HG03108 (cell line): ENCODE results near the gene DOCK9.

Source experiments
- ATAC-seq: cut with Tn5 transposase; IDR thresholded peaks from one replicate; pipeline ENCODE4 v1.9.1; 2021; ENCODE audit warnings: moderate library complexity; ENCODE audit not compliant: unreplicated experiment

The DOCK9 gene

DNA sequence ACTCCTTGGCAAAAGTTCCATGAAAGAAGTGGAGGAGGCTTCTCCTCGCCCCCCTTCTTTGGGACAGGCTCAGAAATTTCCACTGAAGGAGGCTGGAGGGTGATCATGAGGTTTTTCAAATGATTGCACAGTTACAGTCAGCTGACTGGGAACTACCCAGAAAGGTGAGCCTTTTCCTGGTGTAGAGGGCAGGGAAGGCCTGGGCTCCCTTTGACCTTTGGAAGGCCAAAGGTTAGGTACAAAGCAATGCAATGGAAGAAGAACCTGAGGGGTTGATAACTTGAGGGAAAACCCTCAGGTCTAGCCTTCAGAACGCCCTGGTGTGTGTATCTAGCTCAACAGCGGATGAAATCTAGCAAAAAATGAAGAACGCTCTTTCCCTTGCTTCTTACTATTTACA, 175.3 kb downstream of the DOCK9 start:
- no peak for ATAC-seq

DNA sequence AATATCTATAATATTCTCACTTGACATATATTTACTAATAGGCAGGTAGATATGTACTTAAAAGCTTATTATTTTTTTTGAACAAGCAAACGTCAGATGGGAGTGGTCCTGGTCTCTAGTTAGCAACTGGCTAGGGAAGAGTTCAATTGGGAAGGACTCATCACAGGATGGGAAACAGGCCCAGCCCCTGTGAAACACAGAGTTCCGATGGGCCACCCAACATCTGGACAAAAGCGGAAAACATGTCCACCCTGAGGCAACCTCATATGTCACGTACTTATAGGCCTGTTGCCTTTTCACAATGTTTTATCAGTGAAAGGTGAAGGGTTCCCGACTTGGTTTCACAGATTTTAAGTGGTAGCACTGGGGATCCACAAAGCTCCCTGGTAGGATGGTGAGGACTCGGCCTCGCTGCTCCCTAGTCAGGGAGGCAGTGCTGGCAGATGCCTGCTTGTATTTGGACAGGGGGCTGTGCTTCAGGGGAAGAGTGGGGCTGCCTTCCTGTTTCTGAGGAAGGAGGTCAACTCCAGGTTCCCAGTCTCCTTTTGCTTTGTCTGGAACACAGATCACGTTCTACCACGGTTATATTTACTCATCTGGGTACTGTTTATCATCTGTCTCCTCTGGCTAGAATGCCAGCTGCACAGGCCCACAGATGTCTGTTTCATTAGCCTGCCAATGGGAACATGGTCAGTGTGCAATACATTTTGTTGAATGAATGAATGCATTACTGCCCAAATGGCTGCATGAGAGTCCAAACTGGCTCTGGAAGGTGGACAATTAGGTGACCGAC, 176.0 kb downstream of the DOCK9 start:
- no peak for ATAC-seq

DNA sequence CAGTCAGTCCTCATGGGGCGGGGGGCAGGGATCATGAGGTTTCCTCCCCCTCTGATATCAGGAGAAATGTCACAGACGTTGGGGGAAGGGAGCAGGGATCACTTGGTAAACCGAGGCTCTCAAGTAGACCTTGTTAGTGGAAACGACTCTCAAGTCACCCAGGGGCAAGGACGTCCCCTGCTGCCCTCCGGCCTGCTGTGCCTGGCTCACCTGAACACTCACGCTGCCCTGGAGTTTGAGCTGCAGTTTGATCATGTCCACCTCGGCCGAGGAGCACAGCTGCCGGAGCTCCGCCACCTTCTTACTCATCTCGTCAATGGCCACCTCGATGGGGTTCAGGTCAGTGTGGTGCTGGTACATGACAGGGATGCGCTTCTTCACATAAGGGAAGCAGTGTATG, 177.8 kb downstream of the DOCK9 start:
- no peak for ATAC-seq

DNA sequence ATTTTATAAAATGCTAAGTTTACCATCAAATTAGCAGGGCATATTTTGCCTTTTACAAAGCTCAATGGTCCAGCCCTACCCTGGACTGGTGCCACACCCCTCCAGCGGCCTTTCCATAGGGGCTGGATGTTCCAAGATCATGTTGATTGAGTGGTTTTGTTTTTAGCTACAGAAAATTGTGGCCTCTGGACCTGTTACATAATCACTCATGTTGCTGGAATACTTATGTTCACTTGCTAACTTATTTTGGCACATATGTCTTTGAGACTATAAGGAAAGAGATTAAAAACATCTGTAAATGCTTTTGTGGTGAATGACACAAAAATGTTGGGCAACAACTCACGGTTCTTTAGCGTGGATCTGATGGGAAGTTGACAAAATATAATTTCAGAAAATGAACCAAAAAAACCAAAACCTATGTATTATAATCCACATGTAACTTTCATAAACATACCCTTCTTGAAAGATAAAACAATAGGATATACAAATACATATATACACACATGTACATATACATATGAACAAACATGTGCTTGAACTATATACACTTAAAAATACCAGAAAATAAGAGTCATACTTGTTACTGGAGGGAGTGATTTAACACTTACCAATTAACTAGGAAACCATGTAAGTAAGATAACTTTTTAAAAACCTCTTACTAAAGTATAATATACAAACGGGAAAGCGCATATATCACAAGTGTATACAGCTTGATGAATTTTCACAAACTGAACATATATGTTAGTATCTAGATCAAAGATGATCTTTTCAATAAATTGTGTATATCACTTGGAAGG, 178.8 kb downstream of the DOCK9 start:
- ATAC-seq, result no peak

DNA sequence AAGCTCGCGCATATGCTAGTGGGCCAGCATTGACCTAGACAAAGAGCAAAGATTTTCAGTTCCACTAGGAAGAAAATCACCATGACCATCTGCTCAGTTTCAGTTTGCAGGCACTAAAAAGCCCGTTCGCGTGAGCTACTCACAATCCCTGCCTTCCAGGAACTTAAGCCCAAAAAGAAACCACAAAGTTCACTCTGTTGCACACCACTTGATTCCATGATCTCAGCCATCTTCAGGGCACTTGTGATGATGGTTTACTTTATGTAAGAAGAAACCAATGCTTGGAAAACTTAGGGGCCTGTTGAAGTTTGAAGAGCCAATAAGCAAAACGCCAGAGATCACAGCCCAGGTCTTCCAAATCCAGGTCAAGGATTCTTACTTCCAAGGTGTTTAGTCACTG, 180.4 kb downstream of the DOCK9 start:
- ATAC-seq, result no peak

DNA sequence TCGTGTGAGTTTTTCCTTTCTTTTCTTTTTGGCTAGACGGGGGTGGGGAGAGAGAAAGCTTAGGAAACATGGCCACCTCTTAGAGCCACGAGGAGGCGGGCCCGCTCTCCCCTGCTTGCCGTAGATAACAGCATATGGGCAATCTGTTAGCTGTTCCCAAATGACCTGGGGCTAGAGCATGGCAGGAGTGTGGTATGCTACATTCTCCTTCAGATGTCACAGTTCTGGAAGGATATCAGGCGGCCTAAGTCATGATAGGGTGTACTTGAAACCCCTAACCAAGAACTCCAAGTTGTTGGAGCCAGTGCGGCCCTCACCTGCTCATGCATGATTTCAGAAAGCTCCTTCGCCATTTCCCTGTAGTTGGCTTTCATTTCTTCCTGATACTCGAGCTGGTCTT, 181.1 kb downstream of the DOCK9 start:
- ATAC-seq, result no peak

DNA sequence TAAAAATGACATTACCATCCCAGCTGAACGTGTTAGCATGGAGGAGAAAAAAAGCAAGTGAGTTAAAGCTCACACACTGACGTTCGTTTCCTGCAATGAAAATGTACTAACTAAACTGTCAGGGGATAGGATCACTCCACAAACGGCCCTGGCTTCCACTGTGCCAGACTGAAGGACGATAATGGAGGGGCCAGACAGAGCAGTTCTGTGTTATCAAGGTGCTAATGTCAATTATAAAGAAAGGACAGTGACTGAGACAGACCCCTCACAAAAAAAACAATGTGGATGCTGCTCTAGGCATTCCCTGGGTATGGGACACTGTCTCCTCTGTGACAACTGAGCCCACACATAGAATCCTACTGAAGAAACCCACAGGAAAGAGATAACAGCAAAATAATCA, 181.7 kb downstream of the DOCK9 start:
- ATAC-seq, result no peak

DNA sequence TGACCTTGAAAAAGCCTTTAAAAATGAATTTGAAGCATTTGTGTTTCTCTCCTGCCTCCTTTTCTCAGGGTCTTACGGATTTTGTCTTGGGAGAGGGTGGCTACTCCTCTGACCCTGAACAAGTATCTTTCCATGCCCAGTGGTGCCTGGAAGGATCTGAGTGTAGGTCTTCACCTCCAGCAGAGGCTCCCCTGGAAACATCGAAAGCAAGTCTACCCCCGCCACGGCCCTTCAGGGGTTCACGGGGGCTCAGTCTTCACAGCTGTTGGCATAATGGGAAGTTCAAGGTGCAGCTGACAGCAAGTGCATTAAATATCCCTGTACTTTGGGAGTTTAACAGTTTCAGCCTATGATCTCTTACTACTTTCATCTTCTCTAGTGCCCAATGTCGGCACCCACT, 182.6 kb downstream of the DOCK9 start:
- no peak for ATAC-seq

DNA sequence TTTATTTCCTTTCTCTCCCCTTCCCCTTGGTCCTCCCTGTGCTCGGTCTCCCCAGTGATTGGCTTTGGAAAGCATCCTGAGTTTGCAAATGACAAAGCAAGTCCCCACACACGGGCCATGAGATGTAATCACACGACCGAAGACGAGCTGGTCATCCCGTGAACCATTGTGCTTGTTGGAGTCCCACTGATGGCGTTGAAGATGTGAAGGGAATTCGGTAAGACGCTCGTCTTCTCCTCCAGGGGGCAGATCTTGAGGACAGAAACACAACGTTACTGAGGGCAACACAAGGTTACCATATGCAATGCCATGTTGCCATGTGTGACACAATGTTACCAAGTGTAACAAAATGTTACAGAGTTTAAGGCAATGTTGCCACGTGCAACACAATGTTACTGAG, 183.4 kb downstream of the DOCK9 start:
- no peak for ATAC-seq

DNA sequence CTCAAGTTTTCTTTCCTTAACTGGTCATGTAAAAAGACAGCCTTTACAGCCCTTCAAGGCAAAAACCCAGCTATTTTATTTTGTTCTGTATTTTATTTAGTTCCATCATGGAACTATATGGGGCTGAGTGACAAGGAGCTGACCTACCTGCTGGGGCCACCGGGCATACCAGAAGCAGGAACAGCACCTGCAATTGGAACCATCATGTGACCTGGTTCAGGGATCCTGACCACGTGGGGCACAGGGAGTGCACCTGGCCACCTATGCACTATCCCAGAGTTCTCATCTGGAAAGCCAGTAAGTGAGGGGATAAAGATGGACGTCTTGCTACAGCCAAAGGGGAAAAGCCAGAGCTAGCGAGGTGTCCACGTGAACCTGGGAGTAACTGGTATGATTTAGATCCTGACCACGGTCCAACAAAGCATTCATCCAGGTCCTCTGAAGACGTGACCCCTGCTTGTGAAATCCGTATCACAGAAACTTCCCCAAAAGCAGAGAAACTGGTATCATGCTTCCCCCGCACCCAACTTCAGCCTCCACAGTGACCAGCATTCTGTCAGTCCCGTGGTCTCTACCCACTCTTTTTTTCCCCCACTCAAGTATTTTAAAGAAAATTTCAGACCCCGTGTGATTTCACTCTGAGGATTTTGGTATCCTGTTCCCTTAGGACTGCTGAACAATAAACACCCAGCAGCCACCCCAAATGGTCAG, 184.9 kb downstream of the DOCK9 start:
- ATAC-seq, result no peak

DNA sequence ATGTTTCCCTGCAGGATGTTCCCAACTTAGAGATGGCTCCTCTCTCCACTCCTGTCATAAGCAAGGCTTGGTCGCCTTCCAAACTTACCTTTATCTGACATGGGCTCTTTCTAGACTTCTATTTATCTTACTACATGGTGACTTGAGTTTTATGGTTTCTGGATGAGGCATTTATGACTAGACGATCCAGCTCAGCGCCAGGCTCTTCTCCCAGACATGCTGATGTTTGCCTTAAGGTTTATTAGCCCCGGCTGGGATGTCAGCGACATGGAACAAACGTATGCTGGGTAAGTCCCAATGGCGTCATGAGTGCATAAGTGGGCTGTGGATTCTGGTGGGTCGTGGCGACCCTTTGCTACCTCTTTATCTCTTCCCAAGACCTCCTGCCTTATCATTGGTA, 185.5 kb downstream of the DOCK9 start:
- no peak for ATAC-seq

DNA sequence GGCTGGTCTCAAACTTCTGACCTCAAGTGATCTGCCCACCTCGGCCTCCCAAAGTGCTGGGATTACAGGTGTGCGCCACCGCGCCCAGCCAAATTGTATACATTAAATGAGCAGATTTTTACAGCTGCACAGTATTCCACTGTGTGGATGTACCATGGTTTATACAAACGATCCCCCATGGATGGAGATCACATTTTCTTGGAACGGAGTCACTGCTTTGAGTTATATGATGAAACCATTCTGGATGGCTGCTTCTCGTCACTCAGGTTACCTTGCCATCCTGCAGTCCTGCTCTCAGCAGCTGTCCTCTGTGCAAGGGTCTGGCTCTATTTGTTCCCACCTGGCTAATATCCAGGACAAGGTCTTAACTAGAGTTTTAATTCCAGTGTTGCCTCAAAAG, 186.3 kb downstream of the DOCK9 start:
- no peak for ATAC-seq

DNA sequence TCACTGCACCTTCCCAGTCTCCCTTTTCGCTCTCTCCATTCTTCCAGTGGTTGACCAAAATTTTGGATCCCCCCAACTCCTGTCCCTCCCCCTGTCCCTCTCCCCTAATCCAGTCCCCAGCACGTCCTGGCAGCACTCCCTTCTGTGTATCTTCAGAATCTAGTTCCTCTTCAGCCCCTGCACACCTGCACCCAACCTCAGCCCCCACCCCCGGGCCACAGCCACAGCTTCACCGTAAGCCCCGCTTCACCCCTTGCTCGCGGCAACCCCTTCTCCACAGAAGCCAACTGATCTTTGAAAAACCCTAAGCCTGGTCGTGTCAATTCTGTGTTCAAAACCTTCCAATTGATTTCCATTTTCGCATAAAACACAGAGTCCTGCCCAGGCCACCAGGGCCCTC, 189.9 kb downstream of the DOCK9 start:
- ATAC-seq, result no peak

DNA sequence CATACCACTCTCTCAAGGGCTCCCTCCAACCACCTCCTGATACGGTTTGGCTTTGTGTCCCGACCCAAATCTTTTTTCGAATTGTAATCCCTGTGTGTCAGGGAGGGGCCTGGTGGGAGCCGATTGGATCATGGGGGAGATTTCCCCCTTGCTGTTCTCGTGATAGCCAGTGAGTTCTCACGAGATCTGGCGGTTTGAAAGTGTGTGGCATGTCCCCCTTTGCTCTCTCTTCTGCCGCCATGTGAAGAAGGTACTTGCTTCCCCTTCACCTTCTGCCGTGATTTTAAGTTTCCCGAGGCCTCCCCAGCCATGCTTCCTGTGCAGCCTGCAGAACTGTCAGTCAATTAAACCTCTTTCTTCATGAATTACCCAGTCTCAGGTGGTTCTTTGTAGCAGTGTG, 190.7 kb downstream of the DOCK9 start:
- ATAC-seq, result no peak

DNA sequence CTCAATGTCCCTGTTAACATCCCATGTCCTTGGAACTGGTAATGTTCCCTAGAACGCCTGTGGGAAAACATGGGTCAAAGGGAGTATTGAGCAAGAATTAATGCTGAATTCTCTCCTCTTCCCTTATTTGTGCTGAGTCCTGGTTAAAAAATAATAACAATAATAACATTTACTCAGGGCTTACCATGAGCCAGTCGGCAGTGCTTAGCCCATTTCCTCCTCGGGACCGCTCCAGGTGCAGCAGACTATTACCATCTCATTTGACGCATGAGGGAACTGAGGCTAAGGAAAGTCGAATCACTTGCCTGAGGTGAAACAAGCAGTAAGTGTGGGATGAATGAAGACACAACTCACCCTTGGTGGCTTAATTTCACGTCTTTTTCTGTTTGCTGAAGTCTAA, 191.8 kb downstream of the DOCK9 start:
- no peak for ATAC-seq

DNA sequence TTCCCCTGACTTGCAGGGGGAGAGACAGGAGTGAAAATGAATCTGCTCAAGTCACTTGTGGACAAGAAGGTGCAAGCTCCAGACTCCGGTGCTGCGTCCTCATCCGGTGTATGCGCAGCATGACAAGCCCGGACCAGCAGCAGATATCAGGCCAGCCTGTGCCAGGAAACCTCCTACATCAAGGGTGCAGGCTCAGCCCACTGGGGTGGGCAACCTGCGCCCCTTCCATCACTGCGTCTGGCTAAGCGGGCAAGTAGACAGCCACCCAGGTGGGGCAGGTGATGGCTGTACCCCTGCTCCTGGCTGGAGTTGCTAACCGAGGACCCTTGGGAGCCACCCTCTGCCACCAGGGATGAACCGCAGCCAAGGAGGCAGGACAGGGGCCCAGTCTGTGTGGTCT, 192.5 kb downstream of the DOCK9 start:
- ATAC-seq, result no peak

DNA sequence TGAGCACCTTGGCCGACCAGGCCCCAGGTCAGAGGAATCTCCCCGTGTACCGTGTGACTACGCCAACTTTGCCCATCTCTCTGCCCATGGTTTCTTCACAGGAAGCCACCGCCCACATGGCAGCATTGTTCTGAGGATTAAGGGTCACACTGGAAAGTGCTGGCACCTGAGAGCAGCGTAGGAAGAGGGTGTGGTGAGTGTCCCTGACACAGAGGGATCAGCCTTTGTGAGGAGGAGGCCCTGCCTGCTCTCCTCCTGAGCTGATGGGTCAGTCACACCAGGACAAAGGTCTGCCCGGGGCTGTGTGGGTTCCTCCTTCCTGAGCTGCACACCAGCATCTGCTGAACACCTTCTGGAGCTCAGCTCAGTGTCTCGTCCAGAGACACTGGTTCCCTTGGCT, 193.2 kb downstream of the DOCK9 start:
- ATAC-seq, result no peak

DNA sequence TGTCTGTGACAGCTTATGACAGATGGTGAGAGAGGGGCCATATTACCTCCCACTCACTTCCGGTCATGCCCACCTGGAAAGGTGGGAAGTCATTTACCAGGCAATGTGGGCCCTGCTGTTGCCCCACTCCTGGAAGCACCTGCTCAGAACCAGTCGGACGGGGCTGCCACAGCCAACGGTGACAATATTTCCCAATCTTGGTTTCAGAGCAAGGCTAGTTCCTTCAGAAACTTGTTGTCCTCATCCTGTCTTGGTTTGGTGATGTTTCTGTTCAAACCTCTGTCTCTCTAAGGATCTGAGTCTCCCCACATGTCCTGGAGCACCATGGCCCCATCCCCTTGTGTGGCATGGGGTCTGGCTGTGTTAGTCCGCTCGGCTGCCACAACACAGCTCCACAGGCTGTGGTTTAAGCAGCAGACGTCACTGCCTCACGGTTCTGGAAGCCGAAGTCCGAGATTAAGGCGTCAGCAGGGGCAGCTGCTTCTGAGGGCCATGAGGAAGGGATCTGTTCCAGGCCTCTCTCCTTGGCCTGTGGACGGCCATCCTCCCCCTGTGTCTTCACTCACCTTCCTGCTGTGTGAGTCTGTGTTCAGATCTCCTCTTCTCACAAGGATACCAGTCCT, 193.9 kb downstream of the DOCK9 start:
- no peak for ATAC-seq

DNA sequence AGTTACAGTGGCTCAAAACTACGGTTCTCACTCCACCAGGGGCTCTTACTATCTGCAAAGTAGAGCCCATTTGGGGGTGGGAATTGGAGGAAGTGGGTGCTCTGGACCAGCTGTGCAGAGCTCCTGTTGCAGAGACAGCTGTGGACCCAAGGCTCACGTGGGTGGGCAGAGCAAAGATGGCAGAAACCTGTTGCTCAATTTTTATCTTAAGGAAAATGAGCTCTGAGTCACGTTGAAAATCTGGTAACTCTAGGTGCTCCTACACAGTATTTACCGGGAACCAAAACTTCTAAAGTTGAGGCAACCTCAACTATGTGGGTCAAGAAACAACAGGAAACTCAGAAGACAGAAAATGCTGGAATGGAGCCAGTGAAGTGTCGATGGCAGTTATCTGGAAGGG, 195.2 kb downstream of the DOCK9 start:
- no peak for ATAC-seq

DNA sequence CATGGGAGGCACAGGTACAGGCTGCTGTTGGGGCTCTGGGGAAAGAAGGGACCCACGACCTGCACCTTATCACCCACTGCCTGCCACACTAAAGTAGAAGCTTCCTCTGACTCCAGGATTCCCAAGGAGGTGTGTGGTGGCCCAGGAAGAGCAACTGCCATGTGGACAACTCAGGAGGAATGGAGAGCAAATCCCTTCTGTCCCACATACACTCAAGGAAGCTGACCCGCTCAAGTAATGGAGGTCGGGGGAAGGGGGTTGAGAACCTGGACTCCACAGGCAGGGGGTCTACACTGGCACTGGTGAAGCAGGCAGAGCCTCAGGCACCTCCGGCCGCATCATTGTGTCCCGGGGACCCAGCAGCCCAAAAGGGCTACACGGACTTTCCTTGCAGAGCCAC, 196.0 kb downstream of the DOCK9 start:
- no peak for ATAC-seq

DNA sequence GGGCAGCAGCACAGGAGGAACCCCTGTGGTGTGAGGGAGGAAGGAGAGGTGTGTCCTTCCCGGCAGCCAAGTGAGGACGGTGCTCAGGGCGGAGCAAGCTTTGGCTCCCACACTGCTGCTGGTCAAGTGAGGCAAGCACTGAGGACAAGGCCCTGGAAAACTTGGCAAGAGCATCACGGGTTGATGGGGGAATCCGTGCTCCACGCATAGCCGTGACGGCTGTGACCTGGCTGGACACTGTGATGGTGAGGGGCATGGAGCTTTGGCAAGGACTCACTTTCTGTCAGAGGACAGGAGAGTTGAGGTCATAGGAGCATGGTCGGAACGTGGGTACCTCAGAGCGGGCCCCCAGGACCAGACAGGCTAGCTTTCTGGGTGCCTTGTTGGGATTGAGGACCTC, 196.4 kb downstream of the DOCK9 start:
- no peak for ATAC-seq
